Glomerular visceral epithelial cell (primary cell): ENCODE measurements around the gene IFT52.

Source experiments
- DNase-seq: peaks from one replicate; pipeline ENCODE4 v3.0.0-alpha.2; 2016; ENCODE audit errors: extremely low spot score

The IFT52 gene, protein sequence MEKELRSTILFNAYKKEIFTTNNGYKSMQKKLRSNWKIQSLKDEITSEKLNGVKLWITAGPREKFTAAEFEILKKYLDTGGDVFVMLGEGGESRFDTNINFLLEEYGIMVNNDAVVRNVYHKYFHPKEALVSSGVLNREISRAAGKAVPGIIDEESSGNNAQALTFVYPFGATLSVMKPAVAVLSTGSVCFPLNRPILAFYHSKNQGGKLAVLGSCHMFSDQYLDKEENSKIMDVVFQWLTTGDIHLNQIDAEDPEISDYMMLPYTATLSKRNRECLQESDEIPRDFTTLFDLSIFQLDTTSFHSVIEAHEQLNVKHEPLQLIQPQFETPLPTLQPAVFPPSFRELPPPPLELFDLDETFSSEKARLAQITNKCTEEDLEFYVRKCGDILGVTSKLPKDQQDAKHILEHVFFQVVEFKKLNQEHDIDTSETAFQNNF

DNA sequence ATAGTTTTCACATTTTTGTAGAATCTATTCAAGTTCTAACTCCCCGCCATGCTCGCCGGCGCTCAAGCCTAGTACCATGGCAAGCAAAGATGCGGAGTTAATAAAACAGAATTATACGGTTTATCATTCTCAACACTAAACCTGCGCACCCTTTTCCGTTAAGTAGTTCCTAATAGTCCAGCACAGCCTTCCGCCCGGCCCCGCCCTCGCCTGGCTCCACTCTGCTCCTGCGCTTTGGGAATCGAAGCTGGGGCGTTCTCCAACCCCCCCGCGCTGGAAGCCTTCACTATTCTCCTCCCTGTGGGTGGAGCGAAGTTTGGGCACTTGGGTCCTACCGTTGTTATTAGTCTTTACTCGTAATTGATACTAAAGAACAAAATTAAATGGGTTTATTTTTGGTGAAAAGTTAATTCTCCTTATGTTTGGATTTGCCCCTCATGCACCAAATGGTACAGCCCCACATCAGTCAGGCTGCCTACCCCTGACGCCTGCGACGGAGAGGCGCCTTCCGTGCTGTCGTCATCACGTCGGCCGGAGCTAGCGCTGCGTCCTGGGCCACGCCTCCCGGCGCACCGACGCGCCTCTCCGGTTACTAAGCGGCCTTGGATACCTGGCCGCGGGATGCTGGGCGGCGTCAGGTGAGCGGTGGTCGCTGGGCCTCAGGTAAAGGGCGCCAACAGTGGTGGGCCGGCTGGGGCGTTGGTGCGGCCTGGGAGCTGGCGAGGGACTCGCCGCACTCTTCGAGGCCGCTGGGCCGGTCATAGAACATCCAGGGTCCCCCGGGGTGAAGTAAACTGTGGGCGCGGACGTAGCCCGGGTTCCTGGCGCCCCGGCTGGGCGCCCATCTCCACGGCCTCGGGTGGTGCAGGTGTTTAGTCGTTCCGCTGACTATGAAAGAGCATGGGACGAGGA lies at the start of gene IFT52:
IFT52 (plus strand) TSS at position 546 of the 912 bp plus-strand sequence. CDS start 3,762 bp downstream, outside the sequence.
- DNase-seq, result peak; percentile 92

DNA sequence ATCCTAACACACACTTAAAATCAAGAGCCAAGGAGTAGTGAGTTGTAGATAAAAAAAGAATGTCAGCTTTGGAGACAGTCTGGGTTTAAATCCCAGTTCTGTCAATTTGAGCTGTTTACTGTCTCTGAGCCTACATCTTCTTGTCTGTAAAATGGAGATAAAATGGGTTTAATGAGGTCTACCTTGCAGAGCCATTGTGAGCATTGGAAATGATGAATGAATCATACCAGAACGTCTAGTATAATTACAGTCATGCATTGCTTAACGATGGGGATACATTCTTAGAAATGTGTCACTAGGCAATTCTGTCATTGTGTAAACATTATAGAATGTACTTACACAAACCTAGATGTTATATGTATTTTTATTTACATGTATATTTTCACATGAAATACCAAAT lies 49.5 kb upstream of the IFT52 start:
- DNase-seq, result no peak

DNA sequence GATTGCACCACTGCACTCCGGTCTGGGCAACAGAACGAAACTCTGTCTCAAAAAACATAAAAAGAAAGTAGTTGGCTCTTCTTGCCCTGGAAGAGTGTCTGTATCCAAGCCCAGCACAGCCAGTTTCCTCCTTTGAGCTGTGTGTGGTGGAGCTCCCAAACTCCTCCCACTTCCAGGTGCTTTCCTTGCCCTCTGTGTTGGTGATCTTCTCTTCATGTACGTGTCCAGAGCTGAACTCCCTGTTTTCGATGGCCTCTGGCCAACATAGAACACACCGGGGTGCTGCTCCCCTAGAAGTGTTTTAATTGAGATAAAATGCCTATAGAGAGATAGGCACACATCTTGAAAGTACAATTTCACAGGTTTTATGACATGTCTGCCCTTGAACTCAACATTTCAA lies 48.6 kb upstream of the IFT52 start:
- DNase-seq, result no peak

DNA sequence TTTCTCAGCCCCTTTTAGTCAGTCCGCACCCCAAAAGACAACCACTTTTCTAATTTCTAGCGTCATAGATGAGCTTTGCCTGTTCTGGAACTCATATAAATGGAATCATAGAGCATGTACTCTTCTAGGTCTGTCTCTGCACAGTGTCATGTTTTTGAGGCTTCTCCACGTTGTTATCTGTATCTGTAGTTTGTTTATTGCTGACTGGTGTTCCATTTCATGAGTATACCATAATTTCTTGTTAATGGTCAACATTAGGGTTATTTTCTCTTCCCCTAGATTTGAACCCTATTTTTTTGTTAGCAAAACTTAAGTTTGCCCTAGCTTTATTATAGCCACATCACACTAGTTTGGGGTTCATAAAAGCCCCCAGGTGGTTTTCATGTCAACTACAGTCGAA lies 48.1 kb upstream of the IFT52 start:
- no peak for DNase-seq

DNA sequence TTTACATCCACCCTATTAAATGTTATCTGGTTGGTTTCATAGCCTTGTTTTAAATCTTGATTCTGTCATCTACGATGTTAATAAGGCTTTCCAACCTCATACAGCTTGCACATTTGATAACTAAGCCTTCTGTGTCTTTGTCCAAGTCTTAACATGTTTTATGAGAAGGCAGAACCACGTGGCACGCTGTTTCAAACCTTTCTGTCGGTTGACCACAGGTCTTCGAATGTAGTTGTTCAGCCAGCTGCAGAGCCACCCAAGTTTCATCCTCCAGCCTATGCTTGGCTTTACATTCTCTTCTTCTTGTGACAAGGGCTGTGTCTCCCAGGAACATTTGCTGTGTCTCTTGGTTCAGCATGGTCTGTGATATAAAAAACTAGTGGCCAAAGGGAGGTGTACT lies 47.6 kb upstream of the IFT52 start:
- DNase-seq, result no peak

DNA sequence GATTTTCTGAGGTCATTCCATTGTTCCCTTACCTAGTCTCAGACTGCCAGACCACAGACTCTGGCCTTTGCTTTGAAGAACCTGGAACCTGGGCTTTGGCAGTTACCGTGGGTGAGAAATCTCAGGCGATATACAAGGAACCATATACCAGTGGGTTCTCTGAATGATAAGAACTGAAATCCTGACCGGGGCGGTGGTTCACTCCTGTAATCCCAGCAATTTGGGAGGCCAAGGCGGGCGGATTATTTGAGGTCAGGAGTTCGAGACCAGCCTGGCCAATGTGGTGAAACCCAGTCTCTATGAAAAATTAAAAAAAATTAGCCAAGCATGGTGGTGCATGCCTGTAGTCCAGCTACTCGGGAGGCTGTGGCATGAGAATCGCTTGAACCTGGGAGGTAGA lies 46.2 kb upstream of the IFT52 start:
- DNase-seq, result no peak

DNA sequence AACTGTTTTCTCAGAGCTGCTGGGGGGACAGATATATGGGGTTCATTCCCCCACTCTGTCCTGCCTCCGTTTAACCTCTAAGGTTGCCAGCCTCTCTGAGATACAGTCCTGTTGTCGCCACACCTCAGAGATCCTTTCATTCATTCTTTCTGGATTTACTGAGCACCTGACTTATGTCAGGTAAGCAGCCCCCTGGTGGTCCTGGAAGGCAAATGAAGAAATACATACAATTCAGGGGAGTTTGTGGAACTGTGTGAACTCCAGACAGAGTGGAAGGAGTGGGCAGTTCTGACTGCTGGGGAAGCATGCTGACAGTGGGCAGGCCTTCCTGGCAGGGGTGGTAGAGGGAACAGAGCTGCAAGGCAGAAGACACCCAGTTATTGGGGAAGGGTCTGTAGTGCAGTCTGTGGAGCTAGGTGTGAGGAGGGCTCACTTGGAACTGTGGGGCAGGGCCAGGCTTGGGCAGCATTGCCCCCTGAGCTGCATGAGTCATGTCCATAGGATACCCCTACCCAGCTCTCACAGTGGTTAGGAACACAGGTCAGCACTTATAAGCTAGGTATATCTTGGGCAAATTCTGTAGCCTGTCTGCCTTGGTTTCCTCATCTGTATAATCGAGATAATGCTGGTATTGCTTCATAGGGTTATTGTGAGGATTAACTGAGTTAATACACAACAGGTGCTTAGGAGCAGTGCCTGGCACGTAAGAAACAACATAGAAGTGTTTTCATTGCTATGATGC lies 44.7 kb upstream of the IFT52 start:
- DNase-seq, result no peak

DNA sequence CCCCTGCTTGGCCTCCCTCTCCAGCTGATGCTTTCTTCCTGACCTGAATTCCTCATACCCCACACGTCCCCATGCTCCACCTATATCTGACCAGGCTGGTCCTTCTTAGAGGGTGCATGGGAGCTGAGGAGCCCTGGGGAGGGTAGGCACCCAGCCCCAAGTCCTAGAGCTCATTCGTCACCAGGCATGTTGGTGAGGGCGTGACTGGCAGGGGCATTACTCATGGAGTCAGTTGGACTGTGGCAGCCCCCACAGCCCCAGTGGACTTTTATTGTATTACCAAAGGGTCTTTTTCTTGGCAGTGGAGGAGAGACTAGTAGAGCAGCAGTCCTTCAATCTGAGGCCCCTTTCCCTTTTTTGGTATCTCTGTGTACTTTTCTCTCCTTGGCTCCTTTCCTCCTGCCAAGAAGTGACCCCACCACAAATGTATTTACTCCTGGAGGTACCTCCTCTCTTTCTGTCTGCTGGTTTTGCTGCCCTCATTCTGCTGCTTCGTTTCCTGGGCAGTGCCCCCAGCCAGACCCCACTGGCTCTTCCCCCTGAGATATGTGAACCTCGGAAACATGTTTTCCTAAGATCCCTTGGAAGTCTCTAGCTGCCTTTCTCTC lies 42.4 kb upstream of the IFT52 start:
- DNase-seq, result no peak

DNA sequence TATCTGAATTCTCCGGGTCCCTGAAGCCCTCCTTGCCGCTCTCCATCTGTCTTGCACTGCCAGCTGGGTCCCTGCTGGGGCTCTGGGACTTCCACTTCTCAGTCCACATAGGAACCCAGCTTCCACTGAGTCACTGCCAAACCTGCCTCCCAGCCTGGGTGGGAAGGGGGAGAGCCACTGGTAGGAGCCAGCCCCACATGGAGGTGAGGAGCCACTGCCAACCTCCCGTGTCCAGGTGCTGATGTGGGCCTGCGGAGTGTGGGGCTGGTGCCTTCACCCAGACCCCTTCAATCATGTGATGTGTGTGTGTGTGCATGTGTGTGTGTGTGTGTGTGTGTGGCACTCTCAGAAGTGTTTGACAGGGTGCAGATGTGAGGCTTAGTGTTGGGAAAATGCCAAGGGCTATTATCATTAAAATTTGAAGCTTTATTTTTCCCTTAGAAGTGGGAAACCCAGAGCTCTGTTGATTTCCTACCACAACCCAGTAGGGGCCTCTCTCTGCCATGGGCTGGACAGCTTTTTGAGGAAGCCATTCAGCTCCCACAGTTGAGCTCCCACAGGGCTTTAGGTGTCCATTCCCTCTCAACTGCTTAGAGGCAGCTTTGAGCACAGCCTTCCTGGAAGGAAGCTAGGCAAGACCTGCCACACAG lies 41.2 kb upstream of the IFT52 start:
- no peak for DNase-seq

DNA sequence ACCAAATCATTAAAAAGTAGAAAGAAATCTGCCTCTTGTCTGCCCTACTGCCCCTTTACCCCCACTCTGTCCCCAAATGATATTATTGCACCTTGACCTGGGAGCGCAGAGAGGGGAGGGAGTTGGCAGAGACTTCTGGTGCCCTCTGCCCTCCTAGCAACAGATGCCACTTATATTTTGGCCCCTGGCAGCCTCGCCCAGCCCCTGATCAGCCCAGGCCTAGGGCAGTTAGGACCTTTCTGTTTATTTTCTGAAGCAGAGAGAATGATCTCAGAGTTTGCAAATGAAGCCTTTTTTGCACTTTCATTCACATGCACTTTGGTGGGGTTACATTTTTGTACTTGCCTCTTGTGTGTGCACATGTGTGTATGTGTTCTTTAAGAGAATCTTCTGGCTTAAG lies 40.3 kb upstream of the IFT52 start:
- DNase-seq, result no peak

DNA sequence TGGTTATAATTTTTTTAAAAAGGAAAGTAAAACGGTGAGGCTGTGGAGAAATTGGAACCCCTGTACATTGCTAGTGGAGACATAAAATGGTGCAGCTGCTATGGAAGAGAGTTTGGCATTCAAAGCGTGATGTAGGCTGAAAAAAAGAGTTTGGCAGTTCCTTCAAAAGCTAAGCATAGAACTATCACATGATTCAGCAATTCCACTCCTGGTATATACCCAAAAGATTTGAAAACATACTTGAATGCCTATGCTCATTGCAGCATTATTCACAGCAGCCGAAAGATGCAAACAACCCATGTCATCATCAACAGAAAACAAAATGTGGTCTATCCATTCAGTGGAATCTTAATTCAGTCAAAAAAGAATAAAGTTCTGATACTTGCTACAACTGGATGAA lies 36.4 kb upstream of the IFT52 start:
- DNase-seq, result no peak

DNA sequence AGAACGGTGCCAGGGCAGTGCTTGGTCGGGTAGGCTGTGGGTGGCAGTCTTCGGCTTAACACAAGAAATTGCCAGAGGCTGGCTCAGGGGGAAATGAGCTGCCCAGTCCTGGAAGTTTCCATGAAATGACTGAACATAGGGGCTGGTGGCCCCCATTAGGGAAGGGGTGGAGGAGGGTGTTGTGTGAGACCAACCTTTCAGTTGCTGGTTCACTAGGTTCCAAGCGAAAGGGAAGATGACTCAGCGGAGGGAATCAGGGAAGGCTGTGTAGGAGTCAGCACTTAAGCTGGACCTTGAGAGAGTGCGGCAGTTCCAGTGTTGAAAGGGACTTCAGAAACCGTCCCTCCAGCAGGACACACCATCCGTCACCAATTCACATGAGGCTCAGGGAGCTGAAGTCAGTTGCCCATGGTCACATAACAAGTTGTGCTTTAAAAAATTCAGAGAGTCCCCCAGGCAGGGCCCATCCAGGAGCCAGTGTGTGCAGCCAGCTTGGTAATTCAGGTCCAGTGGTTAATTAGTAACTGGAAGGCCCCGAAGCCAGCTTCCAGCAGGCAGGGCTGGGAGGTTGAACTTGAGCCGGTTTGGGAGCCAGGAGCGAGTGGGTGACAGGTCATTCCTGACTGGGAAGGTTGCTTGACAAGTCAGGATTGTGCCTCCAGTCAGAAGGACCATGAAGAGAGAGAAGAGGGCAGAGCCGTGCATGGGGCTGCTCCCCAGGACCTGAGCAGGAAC lies 32.2 kb upstream of the IFT52 start, which contains the start of gene SGK2:
SGK2 (plus strand) TSS at position 616 of the 735 bp plus-strand sequence. CDS start 7,469 bp downstream, outside the sequence.
- peak; percentile 90 for DNase-seq

DNA sequence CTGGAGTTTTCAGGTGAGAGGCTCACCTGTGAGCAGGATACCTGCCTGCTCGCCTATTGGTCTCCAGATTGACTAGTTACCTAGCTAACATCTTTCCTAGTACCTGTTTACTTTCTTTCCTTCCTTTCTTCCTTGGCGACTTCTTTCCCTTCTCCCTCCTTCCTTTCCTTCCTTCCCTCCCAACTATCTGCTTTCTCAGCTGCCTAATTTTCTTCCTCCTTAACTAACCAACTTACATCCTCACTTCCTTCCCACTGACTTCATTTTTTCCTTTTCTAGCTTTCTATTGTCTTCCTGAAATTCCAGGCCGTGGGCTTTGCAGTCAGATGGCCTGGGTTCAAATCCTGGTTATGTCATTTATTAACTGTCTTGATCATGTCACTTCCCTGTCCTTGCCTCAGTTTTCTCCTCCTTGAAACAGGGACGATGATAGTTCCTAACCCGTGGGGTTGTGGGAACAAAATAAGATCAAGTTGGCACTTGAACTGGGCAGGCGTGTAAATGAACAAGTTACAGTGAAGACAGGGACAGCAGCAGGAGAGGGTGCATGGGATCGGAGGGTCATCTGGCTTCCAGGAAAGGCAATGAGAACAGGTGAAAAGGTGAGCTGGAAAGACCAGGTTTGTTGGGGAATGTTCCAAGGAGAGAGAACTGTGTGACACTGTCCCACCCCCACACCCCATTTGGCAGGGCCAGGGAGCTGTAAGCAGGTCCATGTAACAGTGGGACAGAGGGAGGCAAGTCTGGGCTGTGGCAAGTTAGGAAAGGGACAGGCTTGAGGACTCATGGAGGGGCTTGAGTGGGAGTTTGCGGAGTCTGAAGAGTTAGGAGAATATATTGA lies 31.4 kb upstream of the IFT52 start:
- DNase-seq, result no peak

DNA sequence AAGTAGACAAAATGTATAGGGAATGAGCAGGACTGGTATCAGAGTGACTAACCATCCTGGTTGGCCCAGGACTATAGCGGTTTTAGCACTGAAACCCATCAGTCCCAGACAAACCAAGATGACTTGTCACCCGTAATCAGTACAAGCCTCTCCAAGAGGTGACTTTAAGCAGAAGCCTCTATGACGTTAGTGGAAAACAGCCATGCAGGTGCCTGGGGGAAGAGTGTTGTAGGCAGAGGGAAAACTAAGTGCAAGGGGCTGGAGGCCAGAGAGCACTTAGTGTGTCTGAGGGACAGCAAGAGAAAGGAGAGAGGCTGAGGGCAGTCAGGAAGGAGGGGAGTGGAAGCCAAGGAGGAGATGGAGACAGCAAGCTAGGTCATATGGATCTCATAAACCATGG lies 29.8 kb upstream of the IFT52 start:
- DNase-seq, result no peak

DNA sequence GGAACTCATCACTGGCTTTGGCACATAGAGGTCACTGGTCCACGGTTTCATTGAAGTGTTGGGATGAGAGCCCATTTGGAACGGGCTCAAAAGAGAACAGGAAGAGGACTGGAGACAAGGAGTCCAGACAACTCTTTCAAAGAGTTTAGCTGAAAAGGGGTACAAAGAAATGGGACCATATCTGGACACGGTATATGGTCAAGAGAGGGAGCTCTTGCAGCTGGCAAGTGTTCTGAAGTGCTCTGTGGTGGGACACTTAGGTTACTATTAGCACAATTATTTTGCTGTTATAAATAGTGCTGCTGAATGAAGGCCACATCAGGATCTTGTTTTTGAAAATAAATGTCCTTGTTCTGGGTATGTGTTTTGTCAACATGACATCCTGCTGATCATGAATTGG lies 27.3 kb upstream of the IFT52 start:
- no peak for DNase-seq

DNA sequence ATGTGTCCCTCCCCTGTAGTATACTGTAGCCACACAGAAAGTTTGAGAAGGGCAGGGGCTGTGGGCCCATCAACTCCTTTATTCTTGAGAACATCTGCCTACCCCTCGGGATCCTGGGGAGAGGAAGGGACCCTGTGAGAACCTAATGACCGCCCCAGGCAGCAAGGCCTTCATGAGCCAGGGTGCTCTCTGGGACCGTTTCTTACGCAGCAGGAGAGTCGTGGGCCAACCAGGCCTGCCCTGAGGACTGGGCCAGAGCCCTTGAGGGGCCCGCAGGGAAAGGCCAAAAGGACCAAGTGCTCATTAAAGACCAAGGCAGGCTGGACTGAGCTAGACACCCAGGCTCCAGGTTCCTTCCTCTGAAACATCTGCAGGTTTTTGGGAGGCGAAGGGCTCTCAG lies 26.7 kb upstream of the IFT52 start:
- DNase-seq, result no peak

DNA sequence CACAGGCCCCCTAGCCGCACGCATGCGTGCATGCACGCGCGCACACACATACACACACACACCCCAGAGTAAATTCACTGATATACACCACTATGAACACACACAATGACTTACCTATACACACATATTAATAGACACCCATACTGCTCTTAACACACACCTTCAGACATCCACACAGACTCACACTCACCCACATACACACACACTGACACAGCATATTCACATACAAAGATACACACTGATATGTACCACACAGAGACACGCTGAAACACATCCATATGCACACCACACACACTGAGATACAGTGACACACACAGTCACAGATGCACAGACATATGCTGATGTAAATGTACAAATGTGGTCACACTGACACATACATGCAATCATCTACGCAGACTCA lies 26.3 kb upstream of the IFT52 start:
- no peak for DNase-seq

DNA sequence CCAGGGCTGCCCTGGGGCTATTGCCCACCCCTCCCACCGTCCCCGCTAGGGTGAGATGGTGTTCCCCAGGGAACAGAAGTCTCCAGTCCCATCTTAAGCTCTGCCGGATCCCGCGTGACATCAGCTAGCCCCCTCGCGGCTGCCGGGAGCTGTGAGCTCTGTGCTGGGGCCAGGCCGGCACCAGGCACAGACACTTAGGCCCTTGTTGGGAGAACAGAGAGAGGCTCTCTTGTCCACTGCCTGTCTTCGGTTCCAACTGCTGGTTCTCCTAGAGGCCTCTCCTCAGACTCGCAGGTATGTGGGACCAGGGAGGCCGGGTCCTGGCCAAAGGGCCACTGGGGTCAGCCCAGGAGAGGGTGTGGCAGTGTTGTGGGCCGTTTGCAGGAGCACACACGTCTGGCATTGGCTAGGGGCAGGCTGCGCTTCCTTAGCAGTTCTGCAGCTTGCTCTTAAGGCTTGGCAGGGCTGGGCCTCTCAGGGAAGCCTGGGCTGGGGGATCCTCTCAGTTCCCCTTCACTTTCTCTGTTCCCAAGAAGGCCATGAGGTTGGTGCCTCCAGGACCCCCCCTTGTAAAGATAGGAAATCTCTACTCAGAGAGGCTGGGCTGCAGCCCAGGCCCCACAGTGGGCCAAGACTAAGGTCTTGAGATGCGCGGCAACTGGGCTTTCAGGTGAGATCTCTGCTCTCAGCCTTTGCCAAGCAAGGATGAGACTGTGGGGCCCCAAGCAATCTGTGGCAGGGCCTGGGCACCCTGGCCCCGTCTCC lies 25.6 kb upstream of the IFT52 start:
- DNase-seq, result no peak

DNA sequence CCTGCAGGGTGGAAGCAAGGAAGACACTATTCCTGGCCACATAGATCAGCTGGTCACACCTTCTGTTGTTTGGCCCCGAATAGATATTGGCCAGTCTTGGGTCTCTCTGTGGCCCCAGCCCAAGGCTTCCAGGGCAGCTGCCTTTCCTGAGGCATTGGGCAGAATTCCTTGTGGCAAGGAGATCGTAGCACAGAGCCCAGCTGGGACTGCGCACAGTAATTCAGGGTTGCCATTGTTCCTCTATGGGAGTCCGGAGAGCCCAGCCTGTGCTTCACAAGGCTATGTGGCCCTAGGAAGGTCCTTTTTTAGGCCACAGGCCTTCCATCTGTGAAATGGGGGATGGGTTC lies 25.0 kb upstream of the IFT52 start:
- no peak for DNase-seq
